ENCODE results near the gene PHF12. TPM values are rescaled to one million over a fixed set of nuclear protein-coding genes. Genes with fewer than 3 reads are reported as not detected.

PHF12 gene
- total and polyA plus RNA-seq, 9 donors: 22.7 to 62.7 (median 48.6) TPM

GRCh38 chr17:28875848-28876550 is 75.3 kb downstream of the PHF12 start:
- Histone ChIP-seq H3K27ac (no peak overlapping the region), H3K4me1 (ENCODE audit: insufficient read depth) (no peaks in the 10 kb centered on the region), H3K9me3 (no peaks in the 10 kb centered on the region), H3K4me3 (no peak overlapping the region), H3K36me3 (no peaks in the 10 kb centered on the region), H3K27me3 (no peaks in the 10 kb centered on the region)
- no peak for DNase-seq
- intact Hi-C loops (cut with DNase I): no loop called here
- no peak for TF ChIP-seq EP300 (IDR thresholded peaks at IDR 0.05)
- TF ChIP-seq CTCF (IDR thresholded peaks at IDR 0.05): no peak
- no peak for TF ChIP-seq POLR2A (IDR thresholded peaks at IDR 0.05)
- 68 to 74% (median 70%) methylated on average over 1 of the region's 1 CpG for WGBS, 3 donors

GRCh38 chr17:28874750-28875149 is 76.6 kb downstream of the PHF12 start:
- intact Hi-C loops (cut with DNase I): no loop called here
- no peak overlapping the region for H3K4me3 ChIP-seq
- no peaks in the 10 kb centered on the region for H3K9me3 ChIP-seq
- no peaks in the 10 kb centered on the region for H3K4me1 ChIP-seq (ENCODE audit: insufficient read depth)
- no peak overlapping the region for H3K27ac ChIP-seq
- H3K36me3 ChIP-seq: no peaks in the 10 kb centered on the region
- TF ChIP-seq CTCF (IDR thresholded peaks at IDR 0.05) (no peak), EP300 (IDR thresholded peaks at IDR 0.05) (no peak), POLR2A (IDR thresholded peaks at IDR 0.05) (no peak)
- no peaks in the 10 kb centered on the region for H3K27me3 ChIP-seq
- no peak for DNase-seq
- WGBS, 3 donors: 56 to 67% (median 59%) methylated on average over 3 of the region's 3 CpGs

- no peak for DNase-seq
- Histone ChIP-seq H3K27me3 (no peaks in the 10 kb centered on the region), H3K36me3 (no peaks in the 10 kb centered on the region), H3K9me3 (no peaks in the 10 kb centered on the region), H3K4me3 (no peak overlapping the region), H3K4me1 (ENCODE audit: insufficient read depth) (no peaks in the 10 kb centered on the region), H3K27ac (no peak overlapping the region)
- intact Hi-C loops (cut with DNase I): no loop called here
- 85% methylated on average over 7 of the region's 7 CpGs for WGBS, 3 donors
- no peak for TF ChIP-seq EP300 (IDR thresholded peaks at IDR 0.05)
- no peak for TF ChIP-seq POLR2A (IDR thresholded peaks at IDR 0.05)
- TF ChIP-seq CTCF (IDR thresholded peaks at IDR 0.05): no peak
Observed at GRCh38 chr17:28873839-28874238, 77.5 kb downstream of the PHF12 start.

- Histone ChIP-seq H3K27me3 (no peaks in the 10 kb centered on the region), H3K4me3 (no peak overlapping the region), H3K4me1 (ENCODE audit: insufficient read depth) (no peaks in the 10 kb centered on the region), H3K36me3 (no peaks in the 10 kb centered on the region), H3K9me3 (no peaks in the 10 kb centered on the region), H3K27ac (no peak overlapping the region)
- TF ChIP-seq CTCF (IDR thresholded peaks at IDR 0.05) (no peak), POLR2A (IDR thresholded peaks at IDR 0.05) (no peak), EP300 (IDR thresholded peaks at IDR 0.05) (no peak)
- DNase-seq: no peak
- intact Hi-C loops (cut with DNase I): no loop called here
- 84 to 87% (median 86%) methylated on average over 6 of the region's 6 CpGs for WGBS, 3 donors
Observed at GRCh38 chr17:28871056-28871579, 80.2 kb downstream of the PHF12 start.
